ENCODE results near the gene YJEFN3. TPM values are rescaled to one million over a fixed set of nuclear protein-coding genes. Genes with fewer than 3 reads are reported as not detected.
A peak's percentile ranks its signal among the peaks of the same experiment; 100 is the strongest.

The YJEFN3 gene
- total RNA-seq, 1 experiment from 2014 or later, result 6.1 TPM

GRCh38 chr19:19563348-19563848 is 34.7 kb downstream of the YJEFN3 start:
- Histone ChIP-seq H3K27me3 (ENCODE audit: control insufficient read depth, insufficient read depth, low read length) (no peaks in the 10 kb centered on the region), H3K4me3 (ENCODE audit: low read depth in 2 of 2, low read length in 2 of 2) (no peak overlapping the region), H3K36me3 (ENCODE audit: control insufficient read depth, insufficient read depth, low read length) (no peaks in the 10 kb centered on the region), H3K4me1 (ENCODE audit: control insufficient read depth, insufficient read depth, low read length) (no peaks in the 10 kb centered on the region), H3K27ac (ENCODE audit: low read length) (no peak overlapping the region), H3K9me3 (ENCODE audit: control insufficient read depth, insufficient read depth, low read depth, low read length) (no peaks in the 10 kb centered on the region)
- DNase-seq (ENCODE audit: low read depth, low spot score), result no peak
- POLR2A ChIA-PET, result no interaction called here
- CTCF ChIA-PET, result no interaction called here
- TF ChIP-seq SIN3A (IDR thresholded peaks at IDR 0.05; ENCODE audit: borderline replicate concordance, insufficient read depth, low read depth, low read length) (no peak), POLR2AphosphoS5 (IDR thresholded peaks at IDR 0.05; ENCODE audit: low read depth, low read length) (no peak), REST (IDR thresholded peaks at IDR 0.05; ENCODE audit: insufficient read depth in 1 of 2, low read depth in 2 of 2, low read length in 1 of 2) (no peak), TCF7L2 (IDR thresholded peaks at IDR 0.05; ENCODE audit: low read depth, low read length) (no peak), CTCF (IDR thresholded peaks at IDR 0.05) (no peak)
- in situ Hi-C loops (cut with HindIII; ENCODE audit: low pct_unique_long_range_greater_than_20kb, low sequenced_read_pairs) (no loop called here), intact Hi-C loops (cut with micrococcal nuclease; ENCODE audit: unreplicated experiment) (no loop called here)
- BruUV-seq (replicated peaks), result no TSS peak
- ATAC-seq, result 0 out of 2 replicates have a peak, but pooled peaks have one; percentile 10

GRCh38 chr19:19566306-19566705 is 37.6 kb downstream of the YJEFN3 start:
- H3K4me1 ChIP-seq (ENCODE audit: control insufficient read depth, insufficient read depth, low read length), result no peaks in the 10 kb centered on the region
- in situ Hi-C loops (cut with HindIII; ENCODE audit: low pct_unique_long_range_greater_than_20kb, low sequenced_read_pairs) (no loop called here), intact Hi-C loops (cut with micrococcal nuclease; ENCODE audit: unreplicated experiment) (no loop called here)
- CTCF ChIA-PET, result no interaction called here
- ATAC-seq (no peak), DNase-seq (ENCODE audit: low read depth, low spot score) (no peak)
- H3K4me3 ChIP-seq (ENCODE audit: low read depth in 2 of 2, low read length in 2 of 2), result no peak overlapping the region
- no peak overlapping the region for H3K27ac ChIP-seq (ENCODE audit: low read length)
- POLR2A ChIA-PET, result interaction anchor here (0.6 kb wide), 1 partner anchor 10 kb away, joined by 4 read pairs; no protein-coding TSS in a partner anchor
- no peaks in the 10 kb centered on the region for H3K9me3 ChIP-seq (ENCODE audit: control insufficient read depth, insufficient read depth, low read depth, low read length)
- no peaks in the 10 kb centered on the region for H3K36me3 ChIP-seq (ENCODE audit: control insufficient read depth, insufficient read depth, low read length)
- TF ChIP-seq REST (IDR thresholded peaks at IDR 0.05; ENCODE audit: insufficient read depth in 1 of 2, low read depth in 2 of 2, low read length in 1 of 2), result no peak
- TF ChIP-seq SIN3A (IDR thresholded peaks at IDR 0.05; ENCODE audit: borderline replicate concordance, insufficient read depth, low read depth, low read length), result no peak
- no peak for TF ChIP-seq POLR2AphosphoS5 (IDR thresholded peaks at IDR 0.05; ENCODE audit: low read depth, low read length)
- TF ChIP-seq CTCF (IDR thresholded peaks at IDR 0.05), result no peak
- TF ChIP-seq TCF7L2 (IDR thresholded peaks at IDR 0.05; ENCODE audit: low read depth, low read length), result no peak
- no peaks in the 10 kb centered on the region for H3K27me3 ChIP-seq (ENCODE audit: control insufficient read depth, insufficient read depth, low read length)
- no TSS peak for BruUV-seq (replicated peaks)
